A549 (cell line): ENCODE data around the gene PKDCC. TPM values are rescaled to one million over a fixed set of nuclear protein-coding genes. Genes with fewer than 3 reads are reported as not detected.

Experiments used
- ATAC-seq, 2 experiments: fragments of 200-7000 bp in 1 of 2; fragments of >200 bp in 1 of 2; cut with Nextera tagmentation in 1 of 2; cut with Tn5 transposase in 1 of 2; 3 replicates each; pipeline versions ENCODE4 v1.8.0 to v1.9.1; 2018 to 2020; ENCODE audit warnings: mild to moderate bottlenecking in 1 of 2, moderate library complexity in 1 of 2
- CTCF ChIA-PET: fragments of 300-600 bp; sonication (Branson Sonifier 250); formaldehyde crosslinking; extraction: SDS; loops from one replicate; lab custom pipeline; 2021; ENCODE audit warnings: antibody characterized with exemption, inconsistent platforms; lab: Yijun Ruan, JAX
- POLR2A ChIA-PET: fragments of 350-600 bp; formaldehyde crosslinking; extraction: SDS; loops from one replicate; lab custom pipeline; 2021; ENCODE audit warnings: antibody characterized with exemption, inconsistent platforms; lab: Yijun Ruan, JAX
- DNase-seq, 2 experiments: peaks; one replicate each; pipeline versions ENCODE4 v3.0.0 to v3.0.0-alpha.2; 2011 to 2016; ENCODE audit warnings: low read depth in 1 of 2, low spot score in 1 of 2
- FAIRE-seq: peaks from 2 replicates; lab custom pipeline; 2011; peaks lifted over from hg19 to GRCh38; lab: Jason Lieb, UNC
- H3K27ac ChIP-seq, 2 experiments: fragments of >200 bp; sonication (Bioruptor Twin); formaldehyde crosslinking; 3 replicates each; pipeline ENCODE4 v1.5.1; 2016 to 2017
- H3K4me1 ChIP-seq: fragments of >200 bp; sonication (Bioruptor Twin); formaldehyde crosslinking; 3 replicates; pipeline ENCODE4 v1.6.1; 2016
- H3K4me2 ChIP-seq: fragments of >200 bp; sonication (Bioruptor Twin); formaldehyde crosslinking; 3 replicates; pipeline ENCODE4 v1.6.1; 2016
- H3K4me3 ChIP-seq: fragments of >200 bp; sonication (Bioruptor Twin); formaldehyde crosslinking; 3 replicates; pipeline ENCODE4 v1.5.1; 2016
- H3K9me3 ChIP-seq: fragments of >200 bp; sonication (Bioruptor Twin); formaldehyde crosslinking; 3 replicates; pipeline ENCODE4 v1.6.1; 2016
- ATOH8 ChIP-seq: fragments of 250-450 bp; sonication (Bioruptor Pico); IDR thresholded peaks from 2 replicates; pipeline ENCODE4 v1.5.0; 2020; ENCODE audit warnings: low read depth, mild to moderate bottlenecking, moderate library complexity
- BCL3 ChIP-seq: fragments of >200 bp; sonication (Bioruptor Twin); formaldehyde crosslinking; IDR thresholded peaks from 3 replicates; pipeline ENCODE4 v1.6.1; 2016
- CEBPB ChIP-seq, 2 experiments: fragments of >200 bp in 1 of 2; sonication (Bioruptor Twin) in 1 of 2; formaldehyde crosslinking in 1 of 2; IDR thresholded peaks; 2 replicates each; pipeline ENCODE4 v1.6.1; 2012 to 2016
- CHD4 ChIP-seq: fragments of 200-600 bp; sonication (generic); IDR thresholded peaks from 2 replicates; pipeline ENCODE4 v1.6.1; 2016; ENCODE audit warnings: antibody characterized with exemption, mild to moderate bottlenecking, borderline replicate concordance
- E2F6 ChIP-seq: IDR thresholded peaks from 2 replicates; pipeline ENCODE4 v1.6.1; 2012; ENCODE audit warnings: low read depth, borderline replicate concordance
- ELK1 ChIP-seq: fragments of 150-350 bp; IDR thresholded peaks from 2 replicates; pipeline ENCODE4 v1.6.1; 2014; ENCODE audit warnings: low read depth, mild to moderate bottlenecking, low read length
- EP300 ChIP-seq, 2 experiments: fragments of >200 bp; sonication (Bioruptor Twin); formaldehyde crosslinking; IDR thresholded peaks; 2 replicates in 1 of 2; 3 replicates in 1 of 2; pipeline ENCODE4 v1.6.1; 2016 to 2017
- FOXS1 ChIP-seq: fragments of 250-450 bp; sonication (Bioruptor Pico); IDR thresholded peaks from 2 replicates; pipeline ENCODE4 v1.5.0; 2020; ENCODE audit warnings: mild to moderate bottlenecking, moderate library complexity
- GATA3 ChIP-seq: IDR thresholded peaks from 2 replicates; pipeline ENCODE4 v1.6.1; 2012; ENCODE audit warnings: borderline replicate concordance
- HES2 ChIP-seq: fragments of >200 bp; sonication (Bioruptor Twin); formaldehyde crosslinking; IDR thresholded peaks from 2 replicates; pipeline ENCODE4 v1.6.1; 2016
- JUN ChIP-seq, 2 experiments: fragments of >200 bp; sonication (Bioruptor Twin); formaldehyde crosslinking; IDR thresholded peaks; 2 replicates in 1 of 2; 3 replicates in 1 of 2; pipeline ENCODE4 v1.6.1; 2016 to 2017
- KDM5A ChIP-seq: fragments of 200-600 bp; sonication (generic); IDR thresholded peaks from 2 replicates; pipeline ENCODE4 v1.6.1; 2016; ENCODE audit warnings: antibody characterized with exemption, mild to moderate bottlenecking
- MAX ChIP-seq: IDR thresholded peaks from 2 replicates; pipeline ENCODE4 v1.6.1; 2012
- MAZ ChIP-seq: fragments of 150-350 bp; IDR thresholded peaks from 2 replicates; pipeline ENCODE4 v1.6.1; 2014; ENCODE audit warnings: antibody characterized with exemption, low read depth, low read length, borderline replicate concordance
- MYC ChIP-seq: IDR thresholded peaks from 2 replicates; pipeline ENCODE4 v1.6.1; 2012; ENCODE audit warnings: mild to moderate bottlenecking, inconsistent platforms, low read length, improper control_type of control experiment, borderline replicate concordance
- NPAS2 ChIP-seq: fragments of 250-450 bp; sonication (Bioruptor Pico); IDR thresholded peaks from 2 replicates; pipeline ENCODE4 v1.8.0; 2022; ENCODE audit warnings: mild to moderate bottlenecking, moderate library complexity, borderline replicate concordance
- POLR2AphosphoS2 ChIP-seq: conservative IDR thresholded peaks from 2 replicates; pipeline ENCODE4 v1.6.1; 2012; ENCODE audit warnings: low read length, improper control_type of control experiment, inconsistent platforms
- RCOR1 ChIP-seq: fragments of 150-350 bp; IDR thresholded peaks from 2 replicates; pipeline ENCODE4 v1.6.1; 2014; ENCODE audit warnings: antibody characterized with exemption, low read length, low read depth
- RFX5 ChIP-seq: fragments of 450-650 bp; IDR thresholded peaks from 2 replicates; pipeline ENCODE4 v1.7.1; 2014; ENCODE audit warnings: antibody characterized with exemption, mild to moderate bottlenecking, moderate library complexity
- RNF2 ChIP-seq: fragments of 200-600 bp; sonication (generic); IDR thresholded peaks from 2 replicates; pipeline ENCODE4 v1.6.1; 2016; ENCODE audit warnings: low read depth, mild to moderate bottlenecking, antibody characterized with exemption, moderate library complexity, borderline replicate concordance
- SREBF2 ChIP-seq: fragments of 450-650 bp; IDR thresholded peaks from 2 replicates; pipeline ENCODE4 v1.6.1; 2014; ENCODE audit warnings: mild to moderate bottlenecking, moderate library complexity
- TP53 ChIP-seq: fragments of 250-450 bp; sonication (Bioruptor Pico); IDR thresholded peaks from 2 replicates; pipeline ENCODE4 v1.5.0; 2021; ENCODE audit warnings: mild to moderate bottlenecking, moderate library complexity
- USF2 ChIP-seq: fragments of 450-650 bp; IDR thresholded peaks from 2 replicates; pipeline ENCODE4 v1.6.1; 2014; ENCODE audit warnings: antibody characterized with exemption
- ZNF302 ChIP-seq: fragments of 250-450 bp; sonication (Bioruptor Pico); IDR thresholded peaks from 2 replicates; pipeline ENCODE4 v1.9.0; 2021; ENCODE audit warnings: inconsistent platforms, mild to moderate bottlenecking, moderate library complexity
- WGBS: methylation state at CpG from one replicate; pipeline ENCODE4 v1.1.6; 2017; ENCODE audit errors: missing lambda C conversion rate; 5-methylcytosine and 5-hydroxymethylcytosine counted together
- polyA plus RNA-seq, 4 experiments: library from polyadenylated mRNA; depleted of rRNA in 3 of 4; stranded (reverse); fragments of >200 nt; fragmentation: RNase III in 1 of 4; extraction: RNeasy Plus Mini Kit Qiagen cat#74134 plus additional on column Dnase treatment in 1 of 4; gene quantifications; 2 replicates in 3 of 4; 3 replicates in 1 of 4; pipeline ENCODE4 v1.2.3, GENCODE V29; 2011 to 2017

Gene PKDCC
- polyA plus RNA-seq, 2 of the 4 experiments (the other 2 are of a cell fraction) = 30.0 to 64.5 TPM

GRCh38 chr2:42028571-42029148 is 19.2 kb upstream of the PKDCC start:
- H3K27ac ChIP-seq = no peak overlapping the region
- no peaks in the 10 kb centered on the region for H3K4me1 ChIP-seq
- H3K4me3 ChIP-seq = no peak overlapping the region
- TF ChIP-seq FOXS1 (CRISPR knock-in tag) (no peak), NPAS2 (CRISPR knock-in tag) (no peak), POLR2AphosphoS2 (no peak), EP300 (IDR thresholded peaks at IDR 0.05) (no peak), GATA3 (no peak), BCL3 (no peak), E2F6 (no peak), RCOR1 (no peak), MAX (no peak), ZNF302 (CRISPR knock-in tag) (no peak), JUN (IDR thresholded peaks at IDR 0.05) (no peak), ATOH8 (CRISPR knock-in tag) (no peak), MYC (no peak), USF2 (no peak), KDM5A (no peak)
- CTCF ChIA-PET = interaction anchor here (1.2 to 2.1 kb wide), 7 partner anchors 11 to 188 kb away, joined by 3 to 14 read pairs (median 4); no protein-coding TSS in a partner anchor
- DNase-seq (no peak), FAIRE-seq (no peak), ATAC-seq (no peak)
- H3K9me3 ChIP-seq = no peaks in the 10 kb centered on the region
- POLR2A ChIA-PET = interaction anchor here (0.9 kb wide), 1 partner anchor 159 kb away, joined by 5 read pairs; no protein-coding TSS in a partner anchor
- no peak overlapping the region for H3K4me2 ChIP-seq
- 87% methylated on average over 8 of the region's 8 CpGs for WGBS

DNA sequence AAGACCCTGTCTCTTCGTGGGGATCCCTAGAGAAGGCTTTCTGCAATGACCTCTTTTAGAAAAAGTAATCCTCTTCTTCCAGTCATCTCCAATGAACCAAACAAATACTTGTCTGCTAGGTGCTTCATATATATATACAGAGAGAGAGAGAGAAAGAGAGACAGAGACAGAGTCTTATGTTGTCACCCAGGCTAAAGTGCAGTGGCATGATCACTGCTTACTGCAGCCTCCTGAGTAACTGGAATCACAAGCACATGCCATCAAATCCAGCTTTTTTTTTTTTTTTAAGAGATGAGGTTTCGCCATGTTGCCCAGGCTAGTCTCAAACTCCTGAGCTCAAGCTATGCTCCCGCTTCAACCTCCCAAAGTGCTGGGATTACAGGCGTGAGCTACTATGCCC is 18.6 kb upstream of the PKDCC start:
- Histone ChIP-seq H3K4me1 (no peaks in the 10 kb centered on the region), H3K4me3 (no peak overlapping the region), H3K27ac (no peak overlapping the region), H3K9me3 (no peaks in the 10 kb centered on the region), H3K4me2 (no peak overlapping the region)
- 87% methylated on average over 4 of the region's 4 CpGs for WGBS
- ATAC-seq = no peak
- CTCF ChIA-PET = interaction anchor here (1.4 to 2.1 kb wide), 3 partner anchors 17 to 159 kb away, joined by 3 to 14 read pairs (median 4); no protein-coding TSS in a partner anchor
- no peak for DNase-seq
- TF ChIP-seq CHD4 (no peak), RNF2 (no peak), MAZ (no peak), ZNF302 (CRISPR knock-in tag) (no peak), ELK1 (no peak), KDM5A (no peak), SREBF2 (no peak), TP53 (CRISPR knock-in tag) (no peak), RFX5 (no peak), HES2 (no peak), CEBPB (IDR thresholded peaks at IDR 0.05) (no peak)
- POLR2A ChIA-PET = interaction anchor here (0.9 kb wide), 1 partner anchor 160 kb away, joined by 5 read pairs; no protein-coding TSS in a partner anchor
- FAIRE-seq = no peak
